Urinary bladder (tissue), 4 donors: ENCODE measurements around the gene NEAT1. TPM values are rescaled to one million over a fixed set of nuclear protein-coding genes. Genes with fewer than 3 reads are reported as not detected.

Experiments used
- DNase-seq: peaks from one replicate; pipeline ENCODE4 v3.0.0-alpha.2; 2015; ENCODE audit errors: extremely low spot score
- H3K27ac ChIP-seq: one replicate; pipeline ENCODE4 v1.5.1; 2013; ENCODE audit warnings: low read depth, mild to moderate bottlenecking, moderate library complexity
- H3K36me3 ChIP-seq: one replicate; pipeline ENCODE4 v1.6.1; 2013; ENCODE audit warnings: mild to moderate bottlenecking, moderate library complexity; ENCODE audit not compliant: insufficient read depth
- H3K4me1 ChIP-seq: one replicate; pipeline ENCODE4 v1.6.1; 2013; ENCODE audit warnings: mild to moderate bottlenecking, moderate library complexity; ENCODE audit not compliant: insufficient read depth
- H3K4me3 ChIP-seq: one replicate; pipeline ENCODE4 v1.5.1; 2013; ENCODE audit warnings: low read depth, low read length
- WGBS: extraction: QIAGEN DNeasy Blood & Tissue Kit; methylation state at CpG from one replicate; pipeline ENCODE4 v1.1.7; 2013; 5-methylcytosine and 5-hydroxymethylcytosine counted together
- polyA plus RNA-seq: library from polyadenylated mRNA; stranded (reverse); fragments of 200-250 nt; gene quantifications from one replicate; pipeline ENCODE4 v1.2.3, GENCODE V29; 2013
- total RNA-seq: library from RNA; depleted of rRNA; stranded (reverse); fragments of >200 nt; gene quantifications from one replicate; pipeline ENCODE4 v1.2.3, GENCODE V29; 2014
- donor health status: healthy with polysubstance abuse.
- donor health status: healthy.

NEAT1 gene
- total and polyA plus RNA-seq, 2 donors = 104 to 450 TPM

DNA sequence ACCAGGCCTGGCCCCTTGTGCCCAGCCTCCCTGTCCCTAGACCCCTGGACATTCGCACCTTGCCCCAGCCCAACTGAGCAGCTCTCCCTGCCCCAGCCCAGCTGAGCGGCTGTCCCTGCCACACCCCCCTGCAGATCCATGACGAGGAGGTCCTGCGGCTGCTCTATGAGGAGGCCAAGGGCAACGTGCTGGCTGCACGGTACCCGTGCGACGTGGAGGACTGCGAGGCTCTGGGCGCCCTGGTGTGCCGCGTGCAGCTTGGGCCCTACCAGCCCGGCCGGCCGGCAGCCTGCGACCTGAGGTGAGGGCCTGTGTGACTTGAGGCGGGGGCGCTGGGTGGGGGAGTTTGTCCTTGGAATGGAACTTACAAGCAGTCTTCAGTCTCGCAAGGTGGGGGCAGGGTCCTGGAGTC lies 28.5 kb upstream of the NEAT1 start:
- WGBS = 93% methylated on average over 20 of the region's 20 CpGs
- no peak overlapping the region for H3K27ac ChIP-seq
- no peak for DNase-seq
- no peaks in the 10 kb centered on the region for H3K4me1 ChIP-seq
- peaks cover 5% of the 10 kb centered on the region for H3K36me3 ChIP-seq
- no peak overlapping the region for H3K4me3 ChIP-seq

DNA sequence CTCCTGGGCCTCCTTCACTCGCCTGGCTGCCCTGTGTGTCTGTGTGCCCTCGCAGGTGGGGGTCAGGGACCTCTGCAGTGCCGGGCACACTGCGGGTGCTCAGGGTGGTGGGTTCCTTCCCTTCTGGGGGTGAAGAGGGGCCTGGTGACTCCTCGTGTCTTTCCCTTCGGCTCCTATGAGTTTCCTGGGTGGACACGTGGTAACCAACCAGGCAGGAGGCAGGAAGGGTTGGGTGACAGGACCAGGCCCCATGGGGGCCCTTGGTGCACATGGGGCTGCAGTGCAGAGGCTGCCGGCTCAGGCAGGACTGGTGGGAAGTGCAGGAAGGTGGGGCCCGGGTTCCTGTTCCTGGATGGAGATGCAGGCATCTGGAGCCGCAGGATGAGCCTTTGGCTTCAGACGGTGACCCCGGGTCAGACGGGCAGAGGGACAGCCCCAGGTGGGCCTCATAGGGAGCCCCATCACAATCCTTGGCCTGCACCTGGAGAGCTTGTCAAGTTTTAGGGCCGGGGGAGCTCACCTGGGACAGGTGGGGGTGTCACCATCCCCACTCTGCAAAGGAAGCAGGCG lies 26.6 kb upstream of the NEAT1 start:
- Histone ChIP-seq H3K36me3 (peaks cover 10% of the 10 kb centered on the region), H3K27ac (no peak overlapping the region)
- WGBS = 91% methylated on average over 15 of the region's 15 CpGs

DNA sequence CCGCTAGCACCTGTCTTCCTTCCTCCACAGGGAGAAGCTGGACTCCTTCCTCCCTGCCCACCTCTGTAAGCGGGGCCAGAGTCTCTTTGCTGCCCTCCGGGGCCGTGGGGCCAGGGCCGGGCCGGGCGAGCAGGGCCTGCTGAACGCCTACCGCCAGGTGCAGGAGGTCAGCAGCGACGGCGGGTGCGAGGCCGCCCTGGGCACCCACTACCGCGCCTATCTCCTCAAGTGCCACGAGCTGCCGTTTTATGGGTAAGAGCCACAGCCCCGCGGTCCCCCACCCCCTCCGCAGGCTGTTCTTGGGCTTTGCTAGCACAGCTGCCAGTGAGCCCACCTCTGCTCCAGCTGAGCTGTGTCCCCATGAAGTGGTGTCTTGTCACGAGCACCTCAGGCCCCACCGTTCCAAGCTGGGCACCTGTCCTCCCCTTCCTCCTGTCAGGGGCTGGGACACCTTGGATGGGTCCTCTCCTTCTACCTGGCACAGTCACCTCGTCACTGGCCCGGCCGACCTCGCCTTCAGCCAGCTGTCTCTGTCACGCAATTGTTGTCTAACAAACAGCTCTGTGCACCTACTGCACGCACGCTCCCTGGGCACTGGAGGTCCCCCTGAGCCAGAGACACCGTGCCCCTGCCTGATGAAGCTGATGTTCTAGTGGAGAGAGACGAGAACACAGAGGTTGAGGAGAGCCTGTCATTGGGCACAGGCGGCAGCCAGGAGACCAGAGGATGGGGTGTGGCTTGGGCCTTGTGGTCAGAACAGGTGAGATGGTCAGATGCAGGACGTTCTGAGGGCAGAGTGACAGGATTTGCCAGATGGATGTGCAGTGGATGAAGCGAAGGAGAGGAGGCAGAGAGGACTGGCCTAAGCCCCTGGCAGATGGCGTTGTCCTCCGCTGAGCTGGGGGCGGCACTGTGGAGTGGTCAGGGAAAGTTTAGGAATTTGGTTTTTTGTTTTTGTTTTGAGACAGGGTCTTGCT lies 25.5 kb upstream of the NEAT1 start:
- H3K4me3 ChIP-seq = no peak overlapping the region
- no peak for DNase-seq
- H3K4me1 ChIP-seq = no peaks in the 10 kb centered on the region
- H3K27ac ChIP-seq = no peak overlapping the region
- H3K36me3 ChIP-seq = peaks cover 10% of the 10 kb centered on the region
- WGBS = 93% methylated on average over 38 of the region's 38 CpGs

More for the DNA sequence above, 26.6 kb upstream of the NEAT1 start:
- no peak for DNase-seq
- Histone ChIP-seq H3K4me1 (no peaks in the 10 kb centered on the region), H3K4me3 (no peak overlapping the region)

GRCh38 chr11:65398362-65398910 lies 24.2 kb upstream of the NEAT1 start:
- Histone ChIP-seq H3K27ac (no peak overlapping the region), H3K4me1 (no peaks in the 10 kb centered on the region), H3K36me3 (peaks cover 10% of the 10 kb centered on the region), H3K4me3 (no peak overlapping the region)
- no peak for DNase-seq
- 79% methylated on average over 16 of the region's 16 CpGs for WGBS

DNA sequence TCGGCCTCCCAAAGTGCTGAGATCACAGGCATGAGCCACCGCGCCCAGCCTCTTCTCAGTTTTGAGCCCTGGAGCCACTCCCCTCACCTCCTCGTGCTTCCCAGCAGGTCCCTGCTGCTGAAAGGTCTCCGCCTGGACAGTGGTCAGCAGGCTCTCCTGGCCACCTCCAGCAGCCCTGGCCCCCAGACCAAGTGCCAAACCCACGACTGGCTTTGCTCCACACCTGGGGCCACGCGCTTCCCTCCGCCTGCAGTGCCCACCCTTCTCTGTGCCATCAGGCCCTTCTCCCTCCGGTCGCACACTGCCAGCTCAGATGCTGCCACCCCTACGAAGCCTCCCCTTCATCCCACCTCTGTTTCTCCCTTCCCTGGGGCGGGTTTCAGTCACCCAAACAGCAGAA lies 23.3 kb upstream of the NEAT1 start:
- Histone ChIP-seq H3K4me3 (no peak overlapping the region), H3K36me3 (peaks cover 10% of the 10 kb centered on the region), H3K27ac (no peak overlapping the region), H3K4me1 (no peaks in the 10 kb centered on the region)
- DNase-seq = no peak
- 92% methylated on average over 13 of the region's 13 CpGs for WGBS

- no peaks in the 10 kb centered on the region for H3K4me1 ChIP-seq
- H3K36me3 ChIP-seq = peaks cover 10% of the 10 kb centered on the region
- DNase-seq = no peak
- WGBS = 93% methylated on average over 10 of the region's 10 CpGs
- no peak overlapping the region for H3K4me3 ChIP-seq
- H3K27ac ChIP-seq = no peak overlapping the region
Observed at GRCh38 chr11:65399845-65400244, 22.8 kb upstream of the NEAT1 start.

DNA sequence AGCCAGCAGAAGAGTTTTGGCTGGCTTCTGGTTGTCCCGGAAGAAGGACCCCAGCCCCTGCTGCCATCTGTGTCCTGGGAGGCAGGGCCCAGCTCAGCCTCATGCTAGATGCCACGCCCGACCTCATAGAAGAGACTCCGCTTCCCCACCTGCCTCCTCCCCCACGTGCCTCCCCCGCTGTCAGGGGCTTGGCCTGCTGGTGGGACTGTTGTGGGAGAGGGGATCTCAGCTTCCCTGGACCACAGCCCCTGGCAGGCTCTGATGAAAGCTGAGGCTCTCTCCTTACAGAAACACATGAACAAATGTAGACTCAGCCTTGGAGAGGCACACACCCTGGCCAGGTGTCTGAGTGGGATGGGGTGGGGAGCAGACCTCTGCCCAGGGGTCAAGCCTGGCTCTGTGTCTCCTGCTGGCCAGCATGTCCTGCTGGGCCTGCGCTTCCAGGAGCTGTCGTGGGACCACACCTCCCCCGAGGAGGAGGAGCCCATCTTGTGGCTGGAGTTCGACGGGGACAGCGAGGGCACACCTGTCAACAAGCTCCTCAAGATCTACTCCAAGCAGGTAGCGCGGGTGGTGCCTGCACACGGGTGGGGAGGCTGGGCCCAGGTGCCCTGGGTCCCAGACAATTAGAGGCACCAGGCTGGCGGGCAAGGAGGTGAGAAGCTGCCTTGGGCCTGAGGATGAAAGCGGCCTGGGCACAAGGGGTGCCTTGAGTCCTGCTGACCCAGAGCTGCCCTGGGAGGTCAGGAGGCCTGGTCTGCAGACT lies 22.1 kb upstream of the NEAT1 start:
- WGBS = 82% methylated on average over 17 of the region's 17 CpGs
- no peak overlapping the region for H3K27ac ChIP-seq
- no peak for DNase-seq
- no peak overlapping the region for H3K4me3 ChIP-seq
- H3K36me3 ChIP-seq = peaks cover 12% of the 10 kb centered on the region
- no peaks in the 10 kb centered on the region for H3K4me1 ChIP-seq

- H3K4me3 ChIP-seq = no peak overlapping the region
- H3K27ac ChIP-seq = no peak overlapping the region
- no peak for DNase-seq
- H3K36me3 ChIP-seq = peaks cover 12% of the 10 kb centered on the region
- 80% methylated on average over 16 of the region's 16 CpGs for WGBS
- no peaks in the 10 kb centered on the region for H3K4me1 ChIP-seq
Observed at GRCh38 chr11:65401073-65401802, 21.4 kb upstream of the NEAT1 start.

- WGBS = 87% methylated on average over 10 of the region's 10 CpGs
- H3K27ac ChIP-seq = no peak overlapping the region
- no peaks in the 10 kb centered on the region for H3K4me1 ChIP-seq
- H3K4me3 ChIP-seq = no peak overlapping the region
- no peak for DNase-seq
- peaks cover 12% of the 10 kb centered on the region for H3K36me3 ChIP-seq
Observed at GRCh38 chr11:65401803-65402248, 20.8 kb upstream of the NEAT1 start.

GRCh38 chr11:65402790-65403189 lies 19.8 kb upstream of the NEAT1 start:
- DNase-seq = no peak
- Histone ChIP-seq H3K36me3 (peaks cover 8% of the 10 kb centered on the region), H3K27ac (no peak overlapping the region), H3K4me3 (no peak overlapping the region), H3K4me1 (no peaks in the 10 kb centered on the region)
- 86% methylated on average over 2 of the region's 2 CpGs for WGBS

- 75% methylated on average over 12 of the region's 12 CpGs for WGBS
- no peaks in the 10 kb centered on the region for H3K4me1 ChIP-seq
- H3K36me3 ChIP-seq = peaks cover 7% of the 10 kb centered on the region
- H3K4me3 ChIP-seq = no peak overlapping the region
- DNase-seq = no peak
- H3K27ac ChIP-seq = no peak overlapping the region
Observed at GRCh38 chr11:65403607-65404121, 18.9 kb upstream of the NEAT1 start.

DNA sequence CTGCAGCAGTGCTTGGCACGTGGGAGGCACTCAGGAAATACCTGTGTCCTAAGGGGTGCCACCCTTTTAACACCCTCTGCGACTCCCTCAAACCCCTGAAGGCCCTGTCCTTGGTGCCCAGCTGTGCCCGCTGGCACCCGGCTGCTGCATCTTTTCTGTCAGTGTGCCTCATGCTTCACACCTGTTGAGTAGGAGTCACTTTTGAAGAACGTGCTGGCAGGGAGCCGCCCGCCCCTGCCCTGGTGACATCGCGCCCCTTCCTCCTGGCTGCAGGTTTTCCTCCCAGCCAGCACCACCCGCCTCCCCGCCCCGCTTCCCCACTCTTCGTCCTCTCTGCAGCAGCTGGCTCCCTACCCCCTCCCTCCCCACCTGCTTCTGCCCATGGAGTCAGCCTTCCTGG lies 18.4 kb upstream of the NEAT1 start:
- Histone ChIP-seq H3K36me3 (peaks cover 11% of the 10 kb centered on the region), H3K4me1 (no peaks in the 10 kb centered on the region), H3K27ac (no peak overlapping the region), H3K4me3 (no peak overlapping the region)
- WGBS = 87% methylated on average over 13 of the region's 13 CpGs
- no peak for DNase-seq
